Vein endothelial cell (primary cell): ENCODE results near the gene PIWIL4. TPM values are rescaled to one million over a fixed set of nuclear protein-coding genes. Genes with fewer than 3 reads are reported as not detected.

Experiments
- total RNA-seq: library from RNA; depleted of rRNA; stranded (reverse); fragments of >200 nt; gene quantifications from 2 replicates; pipeline ENCODE4 v1.2.3, GENCODE V29; 2012

Gene PIWIL4
- 0.57 and 0.65 TPM in 2 replicates for total RNA-seq

DNA sequence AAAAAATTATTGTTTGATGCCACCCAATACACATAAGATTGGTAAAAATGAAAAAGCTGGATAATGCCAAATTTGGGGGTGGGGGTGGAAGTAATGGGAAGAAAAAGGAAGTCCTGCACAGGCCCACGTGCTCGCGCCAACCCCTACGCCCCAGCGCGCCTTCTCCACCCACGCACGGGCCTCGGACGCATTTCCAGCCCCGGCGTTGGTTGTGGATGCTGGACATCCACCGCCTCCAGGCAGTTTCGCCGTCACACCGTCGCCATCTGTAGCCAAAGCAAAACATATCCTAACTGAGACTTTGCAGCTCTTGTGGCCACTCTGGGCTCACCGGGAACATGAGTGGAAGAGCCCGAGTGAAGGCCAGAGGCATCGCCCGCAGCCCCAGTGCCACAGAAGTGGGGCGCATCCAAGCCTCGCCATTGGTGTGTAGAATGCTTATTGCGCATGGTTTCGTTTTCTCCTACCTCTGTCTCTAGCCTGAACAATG, at the start of gene PIWIL4:
Gene PIWIL4, plus strand, starts transcription at position 188 of the 490 bp plus-strand sequence. Its CDS starts 151 bp downstream, at position 339.

DNA sequence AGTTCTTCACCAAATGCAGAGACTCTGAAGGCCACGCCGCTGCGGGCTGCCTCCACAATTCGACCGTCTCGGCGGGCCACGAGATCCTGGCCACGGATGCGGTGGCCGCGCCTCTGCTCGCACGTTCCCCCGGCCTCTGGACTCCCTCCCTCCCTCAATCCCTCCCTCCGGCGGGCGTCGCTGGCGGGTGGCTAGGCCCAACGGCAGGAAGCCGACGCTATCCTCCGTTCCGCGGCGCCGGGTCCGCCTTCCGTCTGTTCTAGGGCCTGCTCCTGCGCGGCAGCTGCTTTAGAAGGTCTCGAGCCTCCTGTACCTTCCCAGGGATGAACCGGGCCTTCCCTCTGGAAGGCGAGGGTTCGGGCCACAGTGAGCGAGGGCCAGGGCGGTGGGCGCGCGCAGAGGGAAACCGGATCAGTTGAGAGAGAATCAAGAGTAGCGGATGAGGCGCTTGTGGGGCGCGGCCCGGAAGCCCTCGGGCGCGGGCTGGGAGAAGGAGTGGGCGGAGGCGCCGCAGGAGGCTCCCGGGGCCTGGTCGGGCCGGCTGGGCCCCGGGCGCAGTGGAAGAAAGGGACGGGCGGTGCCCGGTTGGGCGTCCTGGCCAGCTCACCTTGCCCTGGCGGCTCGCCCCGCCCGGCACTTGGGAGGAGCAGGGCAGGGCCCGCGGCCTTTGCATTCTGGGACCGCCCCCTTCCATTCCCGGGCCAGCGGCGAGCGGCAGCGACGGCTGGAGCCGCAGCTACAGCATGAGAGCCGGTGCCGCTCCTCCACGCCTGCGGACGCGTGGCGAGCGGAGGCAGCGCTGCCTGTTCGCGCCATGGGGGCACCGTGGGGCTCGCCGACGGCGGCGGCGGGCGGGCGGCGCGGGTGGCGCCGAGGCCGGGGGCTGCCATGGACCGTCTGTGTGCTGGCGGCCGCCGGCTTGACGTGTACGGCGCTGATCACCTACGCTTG, 23.2 kb upstream of the PIWIL4 start, which contains the start of gene FUT4:
Gene FUT4, plus strand, starts transcription at position 227 of the 951 bp plus-strand sequence. Its CDS starts 213 bp downstream, at position 440.

Other genes with a start within 250 kb of the PIWIL4 start
- gene GPR83, start 165.9 kb upstream of the PIWIL4 start, total RNA-seq = not detected in 2 replicates
- gene MRE11, start 73.5 kb upstream of the PIWIL4 start, total RNA-seq = 14.7 and 17.7 TPM in 2 replicates
- 10.5 and 10.8 TPM in 2 replicates for gene ANKRD49, start 73.4 kb upstream of the PIWIL4 start, total RNA-seq
- gene C11orf97, start 54.9 kb upstream of the PIWIL4 start, total RNA-seq = not detected in 2 replicates
- gene FUT4, start 23.4 kb upstream of the PIWIL4 start, total RNA-seq = 7.5 and 7.9 TPM in 2 replicates
- 40.2 and 44.4 TPM in 2 replicates for gene AMOTL1, start 201.0 kb downstream of the PIWIL4 start, total RNA-seq